Activated CD4-positive, alpha-beta T cell treated with anti-CD3 and anti-CD28 coated beads for 1 hour (primary cell): Measurements from ENCODE around the gene BORCS5.

Experiments used
- DNase-seq: peaks from one replicate; pipeline ENCODE4 v3.0.0-alpha.2; 2020

BORCS5 gene

DNA sequence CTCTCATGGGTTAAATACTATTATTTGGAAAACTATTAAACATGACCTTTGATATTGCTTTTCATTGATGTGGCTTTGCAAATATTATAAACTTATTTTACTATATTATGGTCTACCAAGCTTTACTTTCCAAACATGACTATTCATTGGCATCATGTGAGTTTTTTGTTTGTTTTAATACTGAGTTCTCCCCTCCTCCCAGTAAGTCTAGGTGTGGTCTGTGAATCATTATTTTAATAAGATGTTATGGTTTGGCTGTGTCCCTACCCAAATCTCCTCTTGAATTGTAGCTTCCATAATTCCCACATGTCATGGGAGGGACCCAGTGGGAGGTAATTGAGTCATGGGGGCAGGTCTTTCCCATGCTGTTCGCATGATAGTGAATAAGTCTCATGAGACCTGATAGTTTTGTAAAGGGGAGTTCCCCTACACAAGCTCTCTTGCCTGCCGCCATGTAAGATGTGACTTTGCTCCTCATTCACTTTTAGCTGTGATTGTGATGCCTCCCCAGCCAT lies 80.0 kb downstream of the BORCS5 start:
- DNase-seq = no peak

DNA sequence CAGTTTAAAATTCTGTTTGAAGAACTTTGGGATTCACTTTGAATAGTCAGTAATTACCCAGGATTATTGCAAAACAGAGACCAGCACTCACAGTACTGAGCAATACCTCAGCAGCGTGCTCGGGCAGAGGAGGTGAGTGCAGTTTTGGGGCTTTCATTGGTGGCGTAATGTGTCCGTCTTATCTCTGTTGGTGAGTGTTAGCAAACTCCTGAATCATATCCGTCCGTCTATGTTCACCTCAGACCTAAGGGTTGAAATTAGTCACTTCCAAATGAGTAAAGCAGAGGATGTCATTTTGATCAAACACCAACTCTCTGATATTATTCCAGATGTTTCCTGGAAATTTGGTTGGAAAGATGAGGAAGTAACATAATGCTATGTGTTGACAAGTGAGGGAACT lies 82.8 kb downstream of the BORCS5 start:
- no peak for DNase-seq

- DNase-seq = no peak
Observed at GRCh38 chr12:12440784-12441428, 84.0 kb downstream of the BORCS5 start.

- DNase-seq = no peak
Observed at GRCh38 chr12:12441429-12441807, 84.5 kb downstream of the BORCS5 start.

- DNase-seq = peak; percentile 28
Observed at GRCh38 chr12:12441843-12442461, 85.1 kb downstream of the BORCS5 start.

- no peak for DNase-seq
Observed at GRCh38 chr12:12442548-12443071, 85.7 kb downstream of the BORCS5 start.

GRCh38 chr12:12443431-12443878 lies 86.6 kb downstream of the BORCS5 start:
- DNase-seq = no peak

- DNase-seq = no peak
Observed at GRCh38 chr12:12445165-12445881, 88.4 kb downstream of the BORCS5 start.

DNA sequence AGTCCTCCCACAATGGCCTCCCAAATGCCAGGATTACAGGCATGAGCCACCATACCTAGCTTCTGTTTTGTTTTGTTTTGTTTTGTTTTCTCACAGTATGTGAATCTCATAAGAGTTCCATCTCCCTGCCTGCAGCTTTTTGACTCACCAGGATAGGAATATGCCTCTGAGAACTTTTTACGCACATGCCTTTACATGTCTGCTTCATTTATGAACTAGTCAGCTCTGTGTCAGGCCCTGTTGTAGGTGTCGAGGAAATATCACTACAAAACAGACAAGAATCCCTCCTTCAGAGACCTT lies 89.0 kb downstream of the BORCS5 start:
- no peak for DNase-seq

DNA sequence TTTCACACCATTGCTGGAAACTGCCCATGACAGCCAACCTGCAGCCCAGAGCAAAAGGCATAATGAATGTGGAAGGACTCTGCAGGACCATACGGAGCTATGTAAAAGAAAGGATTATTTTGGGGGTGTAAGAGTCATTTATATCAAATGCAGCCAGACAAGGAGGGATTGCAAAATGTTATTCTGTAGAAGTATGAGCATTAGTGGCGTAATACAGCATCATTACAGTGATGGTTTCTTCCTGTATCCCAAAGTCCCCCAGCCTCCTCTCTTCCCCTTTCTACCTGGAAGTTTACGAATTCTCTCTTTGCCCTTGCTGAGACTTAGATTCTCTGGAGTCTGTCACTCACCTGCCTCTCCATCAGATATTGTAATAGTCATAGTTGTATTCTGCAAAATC lies 89.9 kb downstream of the BORCS5 start:
- DNase-seq = no peak

- DNase-seq = no peak
Observed at GRCh38 chr12:12447236-12447635, 90.4 kb downstream of the BORCS5 start.

GRCh38 chr12:12447837-12448236 lies 91.0 kb downstream of the BORCS5 start:
- no peak for DNase-seq

DNA sequence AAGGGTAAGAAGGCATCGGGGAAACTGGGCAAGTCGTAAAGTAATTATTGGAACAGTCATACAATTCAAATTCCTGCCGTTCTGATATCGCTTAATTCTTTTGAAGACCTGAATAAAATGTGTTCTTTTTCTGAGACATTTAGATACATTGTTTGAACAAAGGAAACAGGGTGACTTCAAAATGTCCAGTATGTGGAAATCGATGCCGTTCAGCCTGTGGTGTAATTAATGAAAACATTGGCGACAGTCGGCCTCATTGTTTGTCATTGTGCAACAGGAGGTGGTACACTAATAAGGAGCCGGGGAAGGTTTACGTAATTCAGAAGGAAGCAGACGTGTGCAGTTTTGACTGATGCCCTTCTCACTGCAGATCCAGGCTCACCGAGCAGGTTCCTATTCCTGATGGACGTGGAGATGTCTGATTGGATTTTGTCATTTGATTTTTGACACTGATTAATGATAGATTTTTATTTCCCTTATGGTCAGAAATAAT lies 92.7 kb downstream of the BORCS5 start:
- no peak for DNase-seq

DNA sequence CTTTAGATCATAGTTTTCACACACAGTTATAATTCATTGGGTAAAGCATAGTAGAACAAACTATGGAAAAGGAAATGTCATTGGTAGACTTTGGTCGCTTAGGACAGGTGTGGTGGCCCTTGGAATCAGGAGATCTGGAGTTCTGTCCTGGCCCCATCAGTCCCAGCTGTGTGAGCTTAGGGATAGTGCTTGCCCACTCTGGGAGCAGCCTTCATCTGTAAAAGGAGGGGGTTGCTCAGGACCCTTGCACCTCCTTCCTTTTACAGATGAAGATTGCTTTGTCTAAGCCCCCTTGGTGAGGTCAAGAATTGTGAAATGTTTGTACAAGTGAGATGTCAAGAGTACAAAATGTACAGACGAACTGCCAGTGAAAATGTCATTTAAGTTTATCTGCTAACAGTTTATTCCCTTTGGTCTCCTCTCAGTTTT lies 93.2 kb downstream of the BORCS5 start:
- DNase-seq = no peak

- no peak for DNase-seq
Observed at GRCh38 chr12:12451098-12451497, 94.2 kb downstream of the BORCS5 start.

- DNase-seq = no peak
Observed at GRCh38 chr12:12452326-12452902, 95.5 kb downstream of the BORCS5 start.

GRCh38 chr12:12453635-12454034 lies 96.8 kb downstream of the BORCS5 start:
- DNase-seq = no peak

GRCh38 chr12:12454315-12454714 lies 97.4 kb downstream of the BORCS5 start:
- no peak for DNase-seq

DNA sequence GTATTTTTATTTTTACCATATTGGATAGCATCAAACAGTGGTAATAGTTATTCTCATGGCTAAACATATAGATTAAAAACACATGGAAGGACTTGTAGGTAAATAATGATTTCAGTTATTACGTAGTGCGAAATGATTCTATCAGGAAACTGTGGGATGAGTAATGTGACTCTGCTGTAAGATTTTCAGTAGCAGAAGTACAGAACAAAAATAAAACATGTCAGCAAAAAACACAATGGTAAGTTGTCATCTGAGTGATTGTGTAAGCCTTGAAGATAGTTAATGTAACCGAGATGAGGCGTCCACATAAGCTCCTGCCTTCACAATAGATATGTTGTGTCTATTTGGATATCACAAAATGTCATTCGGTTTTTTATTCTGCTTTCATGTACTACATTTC lies 99.8 kb downstream of the BORCS5 start:
- DNase-seq = no peak

DNA sequence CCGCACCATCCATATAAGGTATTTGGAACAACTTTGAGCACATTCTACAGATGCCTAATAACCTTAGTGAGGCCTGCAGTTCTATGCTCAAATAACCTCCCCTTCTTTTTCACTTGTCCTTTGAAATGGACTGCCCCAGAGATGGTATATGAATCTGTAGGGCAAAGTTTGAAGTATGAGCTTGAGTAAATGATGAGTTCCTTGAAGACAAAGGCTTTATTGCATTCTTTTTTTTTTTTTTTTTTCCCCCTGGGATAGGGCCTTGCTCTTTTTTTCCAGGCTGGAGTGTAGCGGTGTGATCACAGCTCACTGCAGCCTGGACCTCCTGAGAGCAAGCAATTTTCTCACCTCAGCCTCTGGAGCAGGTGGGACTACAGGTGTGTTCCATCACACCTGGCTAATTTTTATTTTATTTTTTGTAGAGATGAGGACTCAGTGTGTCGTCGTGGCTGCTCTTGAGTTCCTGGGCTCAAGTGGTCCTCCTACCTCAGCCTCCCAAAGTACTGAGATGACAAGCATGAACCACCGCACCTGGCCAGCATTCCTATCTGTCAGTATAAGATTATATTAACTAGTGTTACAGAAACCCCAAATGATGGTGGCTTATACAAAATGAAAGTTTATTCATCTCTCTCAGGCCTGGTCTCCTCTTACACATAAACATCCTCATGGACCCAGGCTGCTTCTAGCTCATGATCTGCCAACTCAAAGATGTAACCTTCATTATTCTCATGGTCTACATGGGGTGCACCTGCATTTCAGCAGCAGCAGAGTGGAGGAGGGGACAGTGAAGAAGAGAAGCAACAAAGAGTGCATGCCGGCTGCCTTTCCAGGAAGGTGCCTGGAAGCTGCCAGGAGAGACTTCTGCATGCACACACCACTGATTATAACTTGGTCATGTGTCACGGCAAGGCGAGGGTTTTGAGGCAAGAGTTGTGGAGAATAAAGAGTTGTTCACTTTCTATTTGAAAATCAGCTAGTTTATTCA lies 104.4 kb downstream of the BORCS5 start:
- DNase-seq = no peak

- no peak for DNase-seq
Observed at GRCh38 chr12:12461923-12462315, 105.0 kb downstream of the BORCS5 start.

- no peak for DNase-seq
Observed at GRCh38 chr12:12465522-12465921, 108.6 kb downstream of the BORCS5 start.
